ENCODE data around the gene ETHE1.

ETHE1 gene, protein sequence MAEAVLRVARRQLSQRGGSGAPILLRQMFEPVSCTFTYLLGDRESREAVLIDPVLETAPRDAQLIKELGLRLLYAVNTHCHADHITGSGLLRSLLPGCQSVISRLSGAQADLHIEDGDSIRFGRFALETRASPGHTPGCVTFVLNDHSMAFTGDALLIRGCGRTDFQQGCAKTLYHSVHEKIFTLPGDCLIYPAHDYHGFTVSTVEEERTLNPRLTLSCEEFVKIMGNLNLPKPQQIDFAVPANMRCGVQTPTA

DNA sequence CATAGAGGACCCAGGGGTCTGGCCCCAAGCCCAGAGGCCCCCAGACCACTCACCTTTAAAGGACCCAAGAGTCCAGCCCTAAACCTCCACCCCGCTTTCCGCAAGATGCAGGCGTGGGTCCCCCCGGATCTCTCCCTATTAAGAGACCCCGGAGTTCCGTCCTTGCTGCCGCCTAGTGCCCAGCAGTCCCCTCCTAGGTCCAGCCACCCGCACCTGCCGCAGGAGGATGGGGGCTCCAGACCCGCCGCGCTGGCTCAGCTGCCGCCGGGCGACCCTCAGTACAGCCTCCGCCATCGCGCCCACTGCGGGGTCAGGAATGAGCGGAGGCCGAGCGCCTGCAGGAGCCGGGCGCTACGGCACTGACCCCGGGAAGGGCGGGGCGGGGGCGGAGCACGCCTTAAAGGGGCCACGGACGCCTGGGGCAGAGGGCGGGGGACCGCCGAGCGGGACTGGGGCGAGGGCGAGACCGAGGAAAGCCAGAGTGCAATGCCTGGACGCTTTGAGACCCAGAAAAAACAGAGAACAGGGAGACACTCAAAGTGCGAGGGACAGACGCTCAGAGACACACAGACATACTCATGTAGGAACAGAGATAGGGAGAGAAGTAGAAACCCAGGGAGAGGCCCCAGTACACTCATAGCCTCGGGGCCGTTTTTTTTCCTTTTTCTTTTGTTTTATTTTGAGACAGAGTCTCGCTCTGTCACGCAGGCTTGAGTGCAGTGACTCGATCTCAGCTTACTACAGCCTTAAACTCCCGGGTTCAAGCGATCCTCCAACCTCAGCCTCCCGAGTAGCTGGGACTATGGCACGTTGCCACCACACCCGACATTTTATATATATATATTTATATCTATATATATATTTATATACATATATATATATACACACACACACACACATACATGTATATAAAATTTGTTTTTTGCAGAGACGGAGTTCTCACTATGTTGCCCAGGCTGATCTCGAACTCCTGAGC, at the start of gene ETHE1:
ETHE1 (minus strand) TSS at position 318 of the 976 bp plus-strand sequence; CDS start at position 294, 24 bp downstream.
- peak; percentile 41 to 50 for DNase-seq (ENCODE audit: low read depth in 2 of 2)

DNA sequence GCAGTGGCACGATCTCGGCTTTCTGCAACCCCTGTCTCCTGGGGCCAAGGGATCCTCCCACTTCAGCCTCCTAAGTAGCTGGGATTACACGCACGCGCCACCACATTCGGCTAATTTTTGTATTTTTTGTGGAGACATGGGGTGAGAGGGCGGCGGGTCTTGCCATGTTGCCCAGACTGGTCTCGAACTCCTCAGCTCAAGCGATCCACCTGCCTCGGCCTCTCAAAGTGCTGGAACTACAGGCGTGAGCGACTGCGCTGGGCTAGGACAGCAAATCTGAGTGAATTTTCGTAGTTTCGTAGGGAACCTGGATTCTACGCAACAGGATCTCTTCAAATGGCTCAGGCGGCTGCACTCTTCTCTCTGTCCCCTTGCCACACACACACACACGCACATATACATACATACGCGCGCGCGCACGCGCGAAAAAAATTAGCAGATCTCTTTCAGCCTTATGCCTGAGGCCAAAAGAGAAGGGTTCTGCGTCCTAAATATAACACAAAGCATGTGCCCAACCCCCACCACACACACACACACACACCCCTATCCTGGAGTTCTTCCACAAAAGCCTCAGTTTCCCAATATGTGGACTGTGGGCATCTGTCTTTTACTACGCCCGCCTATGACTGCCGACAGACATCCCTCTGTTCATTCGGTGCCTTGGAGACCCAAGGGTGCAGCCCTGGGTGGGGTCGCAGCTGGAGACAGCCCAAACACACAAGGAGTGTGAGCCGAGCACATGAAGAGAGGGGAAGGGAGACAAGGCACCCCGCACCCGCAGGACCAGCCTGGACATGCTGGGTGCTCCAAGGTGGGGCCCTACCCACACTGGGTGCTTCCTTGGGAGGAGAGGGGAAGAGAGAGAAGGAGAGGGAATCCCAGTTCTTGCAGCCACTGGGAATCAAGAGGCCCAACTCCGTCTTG, 49.2 kb upstream of the ETHE1 start:
- no peak for DNase-seq (ENCODE audit: low read depth in 2 of 2)

DNA sequence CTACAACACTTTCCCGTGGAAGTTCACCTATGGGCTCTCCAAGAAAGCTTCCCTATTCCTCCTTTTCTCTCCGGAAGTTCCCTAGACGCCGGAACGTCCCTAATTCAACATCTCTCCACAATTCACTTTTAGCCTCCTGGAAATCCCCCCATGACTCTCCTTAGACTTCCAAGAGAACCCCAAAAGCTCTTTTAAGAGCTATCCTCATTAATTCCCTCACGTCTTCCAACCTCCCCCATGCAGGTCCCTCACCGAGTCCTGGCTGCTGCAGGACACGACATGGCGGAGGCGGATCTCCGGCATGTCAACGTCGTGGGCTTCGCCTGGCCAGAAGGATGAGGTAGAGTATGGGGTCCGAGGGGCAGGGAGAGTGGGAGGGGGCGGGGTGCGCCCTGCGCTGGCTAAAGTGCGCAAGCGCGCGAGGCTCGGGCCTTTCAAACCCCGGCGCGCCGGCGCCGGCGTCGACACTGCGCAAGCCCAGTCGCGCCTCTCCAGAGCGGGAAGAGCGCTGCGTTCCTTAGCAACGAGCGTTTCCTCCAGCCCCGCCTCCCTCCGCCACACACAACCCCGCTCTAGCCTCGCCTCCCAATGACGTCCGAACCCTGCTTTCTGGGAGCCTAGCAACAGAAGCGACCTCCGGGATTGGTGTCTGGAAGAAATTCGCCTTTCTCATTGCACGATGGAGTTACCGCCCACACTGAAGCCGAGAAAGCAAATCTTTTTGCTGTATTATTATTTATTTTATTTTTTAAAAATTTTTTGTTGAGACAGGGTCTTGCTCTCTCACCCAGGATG, 48.4 kb upstream of the ETHE1 start, which contains the start of the genes PINLYP and XRCC1:
PINLYP (plus strand) TSS at position 646 of the 795 bp plus-strand sequence. CDS start 1,391 bp downstream, outside the sequence.
XRCC1 (minus strand) TSS at position 372 of the 795 bp plus-strand sequence; CDS start at position 303, 69 bp downstream.
- DNase-seq (ENCODE audit: low read depth in 2 of 2): peak; percentile 85 to 87

DNA sequence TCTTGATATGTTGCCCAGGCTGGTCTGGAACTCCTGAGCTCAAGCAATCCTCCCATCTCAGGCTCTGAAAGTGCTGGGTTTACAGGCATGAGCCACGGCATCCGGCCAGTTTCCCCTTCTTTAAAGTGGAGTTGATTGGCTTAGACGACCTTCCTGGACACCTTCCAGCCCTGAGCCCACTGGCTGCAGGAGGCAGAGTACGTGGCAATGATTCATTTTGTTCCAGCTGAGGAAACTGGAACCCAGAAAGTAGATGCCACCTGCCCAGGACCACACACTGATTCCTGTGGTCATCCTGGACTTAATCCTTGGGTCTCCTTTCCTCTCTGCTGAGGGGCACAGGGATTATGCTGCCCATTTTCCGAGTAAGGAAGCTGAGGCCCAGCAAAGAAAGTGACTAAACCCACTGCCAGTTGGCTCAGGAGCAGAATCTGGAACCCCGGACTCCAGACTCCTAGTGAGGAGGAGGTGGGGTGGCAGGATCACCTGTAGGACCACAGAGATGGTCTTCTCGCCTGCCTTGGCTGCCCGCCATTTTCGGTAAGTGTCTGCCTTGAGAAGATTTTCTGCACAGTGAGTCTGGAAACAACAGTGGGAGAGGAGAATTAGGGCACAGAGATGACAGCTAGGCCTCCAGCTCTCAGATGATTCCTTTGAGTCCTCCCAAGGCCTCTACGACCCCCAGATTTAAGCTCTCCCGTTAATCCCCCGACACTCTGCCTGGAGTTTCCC, 47.6 kb upstream of the ETHE1 start:
- no peak for DNase-seq (ENCODE audit: low read depth in 2 of 2)

DNA sequence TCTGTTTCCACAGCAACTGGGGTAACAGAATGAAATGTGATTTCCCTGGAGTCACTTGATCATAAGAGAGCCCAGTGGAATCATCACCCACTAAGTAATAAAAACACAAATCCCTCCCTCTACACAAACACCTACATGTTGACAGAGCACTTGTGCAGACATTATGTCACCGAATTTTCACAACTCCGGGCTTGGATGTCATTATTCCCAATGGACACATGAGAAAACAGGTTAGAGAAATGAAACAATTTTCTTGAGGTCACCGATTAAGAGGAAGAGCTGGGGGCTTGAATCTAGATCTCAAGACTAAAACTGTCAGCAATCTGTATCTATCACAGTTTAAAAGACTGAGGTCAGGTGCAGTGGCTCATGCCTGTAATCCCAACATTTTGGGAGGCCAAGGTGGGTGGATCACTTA, 45.2 kb upstream of the ETHE1 start:
- no peak for DNase-seq (ENCODE audit: low read depth in 2 of 2)

DNA sequence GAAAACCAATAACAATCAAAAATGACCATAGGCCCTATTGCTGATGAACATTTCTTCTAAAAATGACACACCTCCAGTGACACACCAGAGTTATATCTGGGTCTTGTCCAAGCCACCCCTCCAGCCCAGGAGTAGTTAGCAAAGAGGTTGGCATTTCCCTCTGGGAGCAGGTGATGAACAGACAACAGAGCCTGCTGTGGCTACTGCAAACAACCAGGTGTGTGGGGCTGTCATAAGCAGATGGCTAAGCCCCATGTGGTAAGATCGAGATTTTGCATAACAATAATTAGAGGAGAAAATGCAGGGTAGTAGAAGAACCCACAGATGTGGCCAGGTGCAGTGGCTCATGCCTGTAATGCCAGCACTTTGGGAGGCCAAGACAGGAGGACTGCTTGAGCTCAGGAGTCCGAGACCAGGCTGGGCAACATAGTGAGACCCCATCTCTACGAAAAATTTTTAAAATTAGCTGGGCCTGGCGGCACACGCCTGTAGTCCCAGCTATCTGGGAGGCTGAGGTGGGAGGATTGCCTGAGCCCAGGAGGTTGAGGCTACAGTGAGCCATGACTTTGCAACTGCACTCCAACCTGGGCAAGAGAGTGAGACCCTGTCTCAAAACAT, 43.3 kb upstream of the ETHE1 start:
- no peak for DNase-seq (ENCODE audit: low read depth in 2 of 2)

DNA sequence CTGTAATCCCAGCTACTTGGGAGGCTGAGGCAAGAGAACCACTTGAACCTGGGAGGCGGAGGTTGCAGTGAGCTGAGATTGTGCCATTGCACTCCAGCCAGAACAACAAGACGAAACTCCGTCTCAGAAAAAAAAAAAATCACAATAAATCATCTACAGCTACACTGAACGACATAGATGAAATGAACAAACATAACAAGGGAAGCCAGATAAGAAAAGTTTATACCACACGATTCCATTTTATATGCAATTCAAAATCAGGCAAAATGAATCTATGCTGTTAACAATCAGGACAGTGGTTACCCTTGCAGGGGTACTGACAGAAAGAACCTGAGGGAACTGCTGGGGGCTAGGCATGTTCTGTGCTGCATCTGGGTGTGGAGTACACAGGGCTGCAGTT, 42.7 kb upstream of the ETHE1 start:
- no peak for DNase-seq (ENCODE audit: low read depth in 2 of 2)

DNA sequence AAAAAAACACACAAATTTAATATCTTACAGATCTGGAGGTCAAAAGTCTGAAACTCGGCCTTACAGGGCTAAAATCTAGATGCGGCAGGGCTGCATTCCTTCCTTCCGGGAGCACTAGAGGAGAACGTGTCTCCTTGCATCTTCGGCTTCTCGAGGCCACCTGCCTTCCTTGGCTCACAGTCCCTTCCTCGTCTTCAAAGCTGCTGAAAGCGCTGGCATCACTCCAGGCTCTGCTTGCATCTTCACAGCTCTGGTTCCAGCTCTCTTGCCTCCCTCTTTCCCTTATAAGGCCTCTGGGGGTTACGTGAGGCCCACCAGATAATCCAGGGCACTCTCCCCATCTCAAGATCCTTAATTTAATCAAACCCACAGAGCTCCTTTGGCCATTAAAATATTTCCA, 37.8 kb upstream of the ETHE1 start:
- no peak for DNase-seq (ENCODE audit: low read depth in 2 of 2)

DNA sequence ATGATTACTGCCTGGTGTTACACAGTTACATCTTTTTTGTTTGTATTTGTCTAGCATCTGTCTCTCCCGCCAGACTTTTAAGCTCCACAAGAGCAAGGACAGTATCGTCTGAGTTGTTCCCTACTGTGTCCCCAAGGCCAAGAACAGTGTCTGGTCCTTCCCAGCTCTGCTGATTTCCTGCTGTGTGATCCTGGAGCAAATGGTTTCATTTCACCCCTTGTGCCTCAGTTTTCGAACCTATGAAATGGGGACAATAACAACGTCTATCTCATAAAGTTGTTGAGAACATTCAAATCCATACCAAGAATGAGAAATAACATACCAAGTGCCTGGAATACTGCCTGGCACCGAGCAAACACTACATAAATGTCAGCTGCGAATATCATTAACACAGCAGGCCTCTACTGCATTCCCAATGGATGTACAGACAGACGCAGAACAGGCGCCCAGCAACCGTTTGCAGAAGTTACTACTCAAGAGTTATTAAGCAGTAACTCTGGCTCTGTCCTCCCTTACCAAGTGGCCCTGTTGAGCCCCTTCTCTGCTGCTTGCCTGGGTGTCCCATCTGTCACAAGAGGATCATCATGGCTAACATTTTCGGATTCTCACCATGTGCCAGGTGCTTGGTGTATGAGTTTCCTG, 36.9 kb upstream of the ETHE1 start:
- DNase-seq (ENCODE audit: low read depth in 2 of 2): no peak

DNA sequence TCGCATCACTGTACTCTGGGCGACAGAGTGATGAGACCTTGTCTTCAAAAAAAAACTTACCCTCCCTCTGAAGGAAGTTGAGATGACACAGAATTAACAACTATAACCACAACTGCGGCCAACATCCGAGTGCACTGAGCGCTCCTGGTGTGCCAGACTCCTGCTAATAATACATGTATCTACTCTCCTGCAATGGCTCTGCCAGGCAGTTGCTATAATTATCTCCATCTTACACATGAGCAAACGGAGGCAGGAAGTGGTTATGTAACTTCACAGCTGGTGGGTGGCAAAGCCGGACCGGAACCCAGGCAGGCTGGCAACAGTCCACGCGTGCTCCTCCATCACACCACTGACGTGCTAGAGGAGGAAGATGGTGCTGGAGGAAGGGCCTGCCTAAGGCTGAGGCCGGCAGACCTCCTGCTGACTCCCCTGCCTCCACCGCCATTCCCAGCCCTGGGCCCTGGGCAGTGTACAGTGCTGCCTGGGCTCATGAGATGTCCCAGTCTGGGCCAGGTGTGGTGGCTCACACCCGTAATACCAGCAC, 35.8 kb upstream of the ETHE1 start:
- DNase-seq (ENCODE audit: low read depth in 2 of 2): peak; percentile 55 to 59

DNA sequence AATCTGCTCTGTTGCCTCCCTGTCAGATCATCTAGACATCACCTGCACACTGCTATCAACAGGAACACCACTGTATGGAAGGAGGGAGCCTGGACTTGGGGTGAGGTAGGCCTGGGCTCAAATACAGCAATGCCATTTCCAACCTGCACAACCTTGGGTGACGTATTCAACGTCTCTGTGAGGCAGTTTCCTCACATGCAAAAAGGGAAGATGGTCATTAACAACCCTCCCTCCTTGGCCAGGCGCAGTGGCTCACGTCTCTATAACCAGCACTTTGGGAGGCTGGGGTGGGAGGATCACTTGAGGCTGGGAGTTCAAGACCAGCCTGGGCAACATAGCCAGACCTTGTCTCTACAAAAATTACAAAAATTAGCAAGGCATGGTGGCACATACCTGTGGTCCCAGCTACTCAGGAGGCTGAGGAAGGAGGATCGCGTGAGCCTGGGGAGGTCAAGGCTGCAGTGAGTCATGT, 35.3 kb upstream of the ETHE1 start:
- no peak for DNase-seq (ENCODE audit: low read depth in 2 of 2)

DNA sequence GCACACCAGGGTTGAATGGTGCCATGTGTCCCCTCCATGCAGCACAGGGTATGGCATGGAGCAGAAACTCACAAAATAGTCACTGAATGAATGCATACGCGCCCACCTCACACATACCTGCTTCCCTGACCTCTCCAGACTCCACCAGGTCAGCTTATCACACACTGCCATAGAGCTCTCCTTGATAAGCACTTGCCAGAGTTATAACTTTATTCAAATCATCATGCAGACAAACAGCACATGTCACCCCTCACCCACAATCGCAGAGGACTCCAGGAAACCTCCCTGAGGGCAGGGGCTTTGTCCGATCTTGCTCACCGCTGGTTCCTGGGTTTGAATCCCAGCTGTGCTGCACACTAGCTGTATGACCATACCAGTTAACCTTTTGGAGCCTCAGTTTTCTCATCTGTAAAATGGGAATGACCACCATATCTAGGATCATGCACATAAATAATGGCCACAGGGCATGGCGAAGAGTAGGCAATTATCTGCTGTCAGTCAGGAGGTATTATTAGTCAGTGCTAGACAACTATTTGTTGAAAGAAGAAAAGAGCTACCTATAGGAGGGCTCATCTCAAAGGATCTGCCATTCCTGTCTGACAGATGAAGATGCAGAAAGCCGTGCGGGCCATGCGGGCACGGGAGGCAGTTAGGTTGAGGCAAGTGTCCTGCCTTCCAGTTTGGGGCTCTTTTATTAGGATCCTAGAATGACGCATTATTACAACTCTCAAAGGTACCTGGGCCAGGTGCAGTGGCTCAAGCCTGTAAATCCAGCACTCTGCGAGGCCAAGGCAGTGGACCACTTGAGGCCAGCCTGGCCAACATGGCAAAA, 34.4 kb upstream of the ETHE1 start:
- DNase-seq (ENCODE audit: low read depth in 2 of 2): no peak

DNA sequence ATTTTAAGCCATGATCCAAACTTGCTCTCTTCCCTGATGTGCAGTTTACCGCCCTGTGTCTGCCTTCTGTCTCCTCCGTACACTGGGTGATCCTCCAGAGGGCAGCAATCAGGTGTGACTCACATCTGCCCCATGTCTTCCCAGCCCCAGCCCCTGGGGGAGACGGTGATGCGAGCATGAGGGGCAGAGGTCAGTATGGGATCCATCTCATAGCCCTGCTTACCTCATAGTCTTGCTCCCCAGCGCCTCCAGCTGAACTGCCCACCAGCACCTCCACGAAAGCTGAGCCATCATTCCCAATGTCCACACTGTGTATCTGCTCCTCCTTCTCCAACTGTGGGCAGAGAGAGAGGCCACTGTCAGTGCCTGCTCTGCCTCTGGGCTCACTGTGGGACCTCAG, 33.7 kb upstream of the ETHE1 start:
- no peak for DNase-seq (ENCODE audit: low read depth in 2 of 2)

DNA sequence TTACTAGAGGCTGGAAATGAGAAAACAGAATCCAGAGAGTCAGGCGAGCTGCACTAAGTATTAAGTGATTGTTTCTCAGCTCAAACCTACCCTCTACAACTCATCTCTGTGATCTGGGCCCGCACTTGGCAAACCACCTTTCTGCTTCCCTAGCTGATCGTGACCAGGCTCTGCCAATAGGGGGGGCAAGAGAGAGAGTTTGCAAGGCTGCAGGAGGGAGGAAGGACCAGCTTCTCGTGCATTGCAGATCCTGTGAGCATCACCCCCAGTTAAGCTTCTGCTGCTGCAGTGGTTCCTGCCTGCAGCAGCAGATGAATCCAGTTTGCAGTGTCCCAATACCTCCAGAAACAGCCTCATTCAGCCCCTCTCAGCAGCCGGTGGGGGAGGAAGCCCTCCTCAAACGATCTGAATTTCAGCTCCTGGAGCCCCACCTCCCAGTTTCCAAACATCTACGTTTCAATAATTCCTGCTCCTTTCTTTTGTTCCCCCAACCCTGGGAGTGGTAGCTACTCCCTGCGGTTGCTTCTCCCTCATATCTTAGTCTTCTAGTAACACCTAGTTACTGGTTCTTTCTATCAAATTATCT, 28.3 kb upstream of the ETHE1 start:
- peak; percentile 59 to 68 for DNase-seq (ENCODE audit: low read depth in 2 of 2)

DNA sequence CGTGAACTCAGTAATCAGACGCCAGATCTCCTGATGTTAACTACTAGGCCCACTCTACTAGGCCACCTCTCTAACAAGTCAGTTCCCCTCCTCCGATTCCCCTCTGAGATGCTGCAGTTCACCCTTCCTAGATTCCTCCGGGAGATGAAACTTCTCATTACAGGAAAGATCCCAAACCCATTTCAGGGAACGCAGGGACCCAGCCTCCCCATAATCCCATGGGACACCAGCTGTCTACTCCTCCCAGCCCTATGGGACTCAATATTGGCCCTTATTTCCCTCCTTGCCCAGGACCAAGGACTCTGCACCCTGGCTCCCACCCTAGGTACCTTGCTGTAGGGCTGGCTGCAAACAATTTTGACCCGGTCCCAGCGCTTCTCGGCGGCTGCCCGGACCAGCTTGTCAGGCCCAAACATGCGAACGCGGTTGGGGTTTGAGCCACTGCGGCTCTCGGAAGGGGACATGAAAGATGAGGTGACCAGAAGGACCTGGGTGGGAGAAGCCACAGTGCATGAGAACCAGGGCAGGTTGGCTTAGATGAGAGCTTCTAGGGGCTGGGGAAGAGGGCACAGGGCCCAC, 27.4 kb upstream of the ETHE1 start:
- no peak for DNase-seq (ENCODE audit: low read depth in 2 of 2)

DNA sequence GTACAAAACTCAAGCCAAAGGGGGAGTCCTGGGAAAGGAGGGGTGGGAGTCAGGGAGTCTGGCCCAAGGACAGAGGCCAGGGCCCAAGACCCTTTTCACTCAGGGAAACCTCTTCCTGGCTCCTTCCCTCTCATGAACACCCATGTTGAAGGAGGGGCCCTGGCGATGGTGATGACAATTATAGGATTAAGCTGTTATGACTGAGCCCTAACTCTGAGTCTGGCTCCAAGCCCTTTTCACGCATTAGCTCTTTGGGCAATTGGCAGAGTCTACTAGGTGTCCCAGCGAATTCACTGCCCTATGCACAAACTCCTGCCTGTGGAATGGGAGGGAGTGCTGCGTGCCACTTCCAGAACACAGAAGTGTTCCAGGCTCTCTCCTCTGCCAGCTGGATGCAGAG, 26.7 kb upstream of the ETHE1 start:
- no peak for DNase-seq (ENCODE audit: low read depth in 2 of 2)

DNA sequence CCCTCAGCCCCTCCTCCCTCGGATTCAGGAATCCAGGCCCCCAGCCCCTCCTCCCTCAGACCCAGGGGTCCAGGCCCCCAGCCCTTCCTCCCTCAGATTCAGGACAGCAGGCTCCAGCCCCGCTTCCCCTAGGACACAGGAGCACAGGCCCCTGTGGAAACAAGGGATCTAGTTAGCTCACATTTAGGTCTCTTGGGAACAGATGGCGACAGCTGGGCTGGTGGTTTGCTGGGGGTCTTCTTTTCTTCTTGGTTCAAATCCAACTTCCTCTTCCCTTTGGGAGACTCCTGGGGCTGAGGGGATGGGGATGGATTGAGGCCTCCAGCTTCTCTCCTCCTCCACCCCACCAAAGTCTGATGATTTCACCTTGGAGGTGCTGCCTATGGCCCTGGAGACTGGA, 25.6 kb upstream of the ETHE1 start:
- no peak for DNase-seq (ENCODE audit: low read depth in 2 of 2)

Data from stimulated activated CD8-positive, alpha-beta memory T cell treated with anti-CD3 and anti-CD28 coated beads, Interleukin-7, amount 100 ng/mL, for 1 hour (primary cell).